SU-DHL-6 (cell line): Measurements from ENCODE around the gene HOXC11.

Experiments
- H2AFZ ChIP-seq: fragments of 200-600 bp; sonication (generic); 2 replicates; pipeline ENCODE4 v1.6.1; 2014; ENCODE audit warnings: low read depth, mild to moderate bottlenecking, moderate library complexity, mixed read lengths, antibody characterized with exemption, low read length; ENCODE audit not compliant: severe bottlenecking
- H3F3A ChIP-seq: fragments of 200-600 bp; shearing (Covaris generic); 2 replicates; pipeline ENCODE4 v1.6.0; 2016; ENCODE audit warnings: antibody characterized with exemption, mild to moderate bottlenecking; ENCODE audit not compliant: insufficient read depth
- H3K27ac ChIP-seq: fragments of 200-600 bp; sonication (generic); 2 replicates; pipeline ENCODE4 v1.5.1; 2016; ENCODE audit warnings: low read depth, mild to moderate bottlenecking, low read length, moderate library complexity, mixed read lengths
- H3K27me3 ChIP-seq: fragments of 200-600 bp; sonication (generic), shearing (Covaris generic); 2 replicates; pipeline ENCODE4 v1.6.0; 2014; ENCODE audit warnings: mild to moderate bottlenecking, low read length
- H3K36me3 ChIP-seq: fragments of 200-600 bp; sonication (generic); 2 replicates; pipeline ENCODE4 v1.6.1; 2014; ENCODE audit warnings: mild to moderate bottlenecking, low read length, mixed read lengths
- H3K4me2 ChIP-seq: fragments of 300-600, 200-600 bp; shearing (Covaris generic), sonication (generic); 2 replicates; pipeline ENCODE4 v1.6.0; 2014; ENCODE audit warnings: low read length, low read depth, mild to moderate bottlenecking; ENCODE audit not compliant: poor library complexity, severe bottlenecking
- H3K4me3 ChIP-seq: fragments of 200-600 bp; sonication (generic); 2 replicates; pipeline ENCODE4 v1.5.1; 2014; ENCODE audit warnings: antibody characterized with exemption, low read length, mild to moderate bottlenecking, mixed read lengths; ENCODE audit not compliant: insufficient read depth, poor library complexity, severe bottlenecking
- H3K79me2 ChIP-seq: fragments of 200-600 bp; sonication (generic); 2 replicates; pipeline ENCODE4 v1.6.1; 2014; ENCODE audit warnings: mild to moderate bottlenecking, low read length, moderate library complexity; ENCODE audit not compliant: insufficient read depth
- H3K9ac ChIP-seq: fragments of 200-600 bp; sonication (generic); 2 replicates; pipeline ENCODE4 v1.7.0; 2014; ENCODE audit warnings: mild to moderate bottlenecking, low read length
- H3K9me2 ChIP-seq: fragments of 200-600 bp; sonication (generic); replicated peaks from 2 replicates; pipeline ENCODE4 v1.6.1; 2014; ENCODE audit warnings: low read length; ENCODE audit not compliant: insufficient read depth
- H3K9me3 ChIP-seq: fragments of 200-600 bp; sonication (generic); 2 replicates; pipeline ENCODE4 v1.6.1; 2014; ENCODE audit warnings: low read length, mixed read lengths; ENCODE audit not compliant: insufficient read depth
- H4K20me1 ChIP-seq: fragments of 200-600 bp; sonication (generic); 2 replicates; pipeline ENCODE4 v1.6.1; 2014; ENCODE audit warnings: low read depth, mild to moderate bottlenecking, antibody characterized with exemption, low read length, moderate library complexity, mixed read lengths
- EZH2phosphoT487 ChIP-seq: fragments of 200-600 bp; sonication (generic), shearing (Covaris generic); conservative IDR thresholded peaks from 2 replicates; pipeline ENCODE4 v1.6.1; 2018; ENCODE audit warnings: mild to moderate bottlenecking, antibody characterized with exemption, low read length, moderate library complexity, mixed read lengths
- TF ChIP-seq, protein P1 (sequence below): fragments of 200-600 bp; sonication (generic); IDR thresholded peaks from one replicate; pipeline ENCODE4 v1.5.1; 2017; ENCODE audit warnings: antibody characterized with exemption, mild to moderate bottlenecking, low read length, moderate library complexity; ENCODE audit not compliant: insufficient read depth, poor library complexity, severe bottlenecking

HOXC11 gene

DNA sequence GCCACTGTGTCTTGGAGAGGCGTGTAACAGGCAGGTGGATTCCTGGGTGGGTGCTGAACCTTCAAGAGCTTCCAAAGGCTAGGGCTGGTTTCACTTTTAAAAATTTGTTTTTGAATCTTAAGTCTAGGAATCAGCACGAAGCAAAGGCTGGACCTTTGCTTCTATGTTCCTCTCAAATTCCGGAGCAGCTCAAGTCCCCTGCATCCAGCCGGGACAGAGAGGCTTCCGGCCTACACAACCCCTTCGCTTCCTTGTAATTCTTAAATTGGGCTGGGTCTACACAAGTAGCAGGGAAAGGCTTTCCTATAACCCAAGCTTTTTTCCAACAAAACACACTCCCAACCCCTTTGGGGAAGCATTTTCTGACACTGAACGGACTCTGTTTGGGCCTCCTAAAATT lies 9.9 kb upstream of the HOXC11 start:
- no peak overlapping the region for H3K4me3 ChIP-seq
- no peaks in the 10 kb centered on the region for H3K9me2 ChIP-seq
- H3K36me3 ChIP-seq = no peaks in the 10 kb centered on the region
- no peak overlapping the region for H3K27ac ChIP-seq
- no peak overlapping the region for H3K9ac ChIP-seq
- H2AFZ ChIP-seq = no peak overlapping the region
- H3K9me3 ChIP-seq = no peaks in the 10 kb centered on the region
- H4K20me1 ChIP-seq = no peaks in the 10 kb centered on the region
- H3K4me2 ChIP-seq = no peak overlapping the region
- no peaks in the 10 kb centered on the region for H3F3A ChIP-seq
- 0 out of 2 replicates have a peak, but pooled peaks cover 4% of the 10 kb centered on the region for H3K27me3 ChIP-seq
- TF ChIP-seq EZH2phosphoT487 = no peak
- TF ChIP-seq, protein P1, sequence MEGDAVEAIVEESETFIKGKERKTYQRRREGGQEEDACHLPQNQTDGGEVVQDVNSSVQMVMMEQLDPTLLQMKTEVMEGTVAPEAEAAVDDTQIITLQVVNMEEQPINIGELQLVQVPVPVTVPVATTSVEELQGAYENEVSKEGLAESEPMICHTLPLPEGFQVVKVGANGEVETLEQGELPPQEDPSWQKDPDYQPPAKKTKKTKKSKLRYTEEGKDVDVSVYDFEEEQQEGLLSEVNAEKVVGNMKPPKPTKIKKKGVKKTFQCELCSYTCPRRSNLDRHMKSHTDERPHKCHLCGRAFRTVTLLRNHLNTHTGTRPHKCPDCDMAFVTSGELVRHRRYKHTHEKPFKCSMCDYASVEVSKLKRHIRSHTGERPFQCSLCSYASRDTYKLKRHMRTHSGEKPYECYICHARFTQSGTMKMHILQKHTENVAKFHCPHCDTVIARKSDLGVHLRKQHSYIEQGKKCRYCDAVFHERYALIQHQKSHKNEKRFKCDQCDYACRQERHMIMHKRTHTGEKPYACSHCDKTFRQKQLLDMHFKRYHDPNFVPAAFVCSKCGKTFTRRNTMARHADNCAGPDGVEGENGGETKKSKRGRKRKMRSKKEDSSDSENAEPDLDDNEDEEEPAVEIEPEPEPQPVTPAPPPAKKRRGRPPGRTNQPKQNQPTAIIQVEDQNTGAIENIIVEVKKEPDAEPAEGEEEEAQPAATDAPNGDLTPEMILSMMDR = no peak
- H3K79me2 ChIP-seq = no peaks in the 10 kb centered on the region

DNA sequence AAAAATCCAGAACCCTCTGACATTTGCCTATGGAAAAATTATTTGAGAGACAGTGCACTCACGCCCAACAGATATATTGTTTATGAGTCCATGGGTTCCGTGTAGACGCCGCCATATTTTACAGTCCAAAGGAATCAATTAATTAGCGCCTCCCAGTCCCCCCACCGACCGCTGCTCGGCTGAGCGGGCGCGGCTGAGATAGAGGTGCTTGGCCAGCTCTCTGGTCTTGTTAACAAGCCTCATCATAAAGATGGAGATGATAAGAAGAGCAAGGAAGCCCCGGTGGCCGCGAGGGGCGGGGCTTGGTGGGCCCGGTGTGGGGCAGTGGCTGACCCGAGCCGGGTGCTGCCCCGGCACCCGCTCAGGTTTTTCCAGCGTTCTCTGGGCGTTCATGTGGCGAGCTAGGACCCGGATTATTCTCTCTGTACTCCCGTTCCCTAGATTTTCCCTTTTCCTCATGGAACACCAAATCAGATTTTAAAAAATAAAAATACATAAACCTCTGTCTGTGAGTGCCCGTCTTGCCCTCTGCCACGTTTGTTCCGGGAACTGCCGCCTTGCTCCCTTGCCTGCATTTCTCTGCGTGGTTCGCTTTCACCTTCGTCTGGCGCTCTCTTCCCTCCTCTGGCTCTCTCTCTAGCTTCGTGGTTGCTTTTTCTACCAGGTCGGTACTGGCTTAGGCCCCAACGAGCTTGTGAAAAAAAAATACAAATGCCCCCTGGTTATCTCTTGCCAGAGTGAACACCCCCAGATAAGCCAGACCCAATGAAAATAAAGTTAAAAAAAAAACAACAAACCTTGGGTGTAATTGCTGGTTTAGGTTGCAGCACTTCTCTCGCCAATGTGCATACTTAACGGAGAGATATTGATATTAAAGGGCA lies 9.3 kb upstream of the HOXC11 start:
- TF ChIP-seq EZH2phosphoT487 = no peak
- TF ChIP-seq, protein P1 = no peak
- Histone ChIP-seq H3K9me2 (no peaks in the 10 kb centered on the region), H3K4me2 (no peak overlapping the region), H3K27me3 (0 out of 2 replicates have a peak, but pooled peaks cover 4% of the 10 kb centered on the region), H3K9ac (no peak overlapping the region), H3K36me3 (no peaks in the 10 kb centered on the region), H4K20me1 (no peaks in the 10 kb centered on the region), H3K9me3 (no peaks in the 10 kb centered on the region), H3K79me2 (no peaks in the 10 kb centered on the region), H2AFZ (no peak overlapping the region), H3K27ac (no peak overlapping the region), H3K4me3 (no peak overlapping the region), H3F3A (no peaks in the 10 kb centered on the region)

DNA sequence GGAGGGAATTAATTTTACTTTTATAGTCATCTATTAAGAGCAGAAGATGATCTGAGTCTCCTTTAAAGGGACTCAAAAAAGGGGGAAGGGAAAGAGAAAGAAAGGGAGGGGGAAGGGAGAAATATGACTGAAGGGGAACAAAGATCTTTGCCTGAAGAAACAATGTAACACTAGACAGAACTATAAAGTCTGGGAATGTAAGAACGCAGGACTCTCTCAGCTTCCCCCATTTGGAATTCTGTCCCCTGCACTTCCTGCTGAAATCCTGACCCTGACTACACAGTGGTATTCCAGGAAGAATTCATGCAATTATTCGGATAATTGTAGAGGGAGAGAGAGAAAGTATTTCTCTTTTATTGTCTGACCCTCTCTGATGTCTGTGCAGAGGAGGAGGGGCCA lies 8.6 kb upstream of the HOXC11 start:
- H3K9me2 ChIP-seq = no peaks in the 10 kb centered on the region
- TF ChIP-seq, protein P1 = no peak
- no peak for TF ChIP-seq EZH2phosphoT487
- no peaks in the 10 kb centered on the region for H3K9me3 ChIP-seq
- no peaks in the 10 kb centered on the region for H3K36me3 ChIP-seq
- no peak overlapping the region for H2AFZ ChIP-seq
- H3F3A ChIP-seq = no peaks in the 10 kb centered on the region
- no peak overlapping the region for H3K9ac ChIP-seq
- H4K20me1 ChIP-seq = no peaks in the 10 kb centered on the region
- no peak overlapping the region for H3K4me3 ChIP-seq
- H3K27me3 ChIP-seq = 0 out of 2 replicates have a peak, but pooled peaks cover 4% of the 10 kb centered on the region
- H3K4me2 ChIP-seq = no peak overlapping the region
- H3K79me2 ChIP-seq = no peaks in the 10 kb centered on the region
- H3K27ac ChIP-seq = no peak overlapping the region
